Mesothelial cell of epicardium (in vitro differentiated cells): ENCODE data around the gene ZBTB3. TPM values are rescaled to one million over a fixed set of nuclear protein-coding genes. Genes with fewer than 3 reads are reported as not detected.

Experiments used
- DNase-seq, 2 experiments: peaks; one replicate each; pipeline ENCODE4 v3.0.0; 2021; ENCODE audit warnings: low spot score in 2 of 2; ENCODE audit not compliant: unreplicated experiment in 2 of 2
- H3K27ac Mint-ChIP-seq: 2 replicates; pipeline ENCODE4 v1.8.0; 2021; ENCODE audit warnings: mixed read lengths
- H3K27me3 Mint-ChIP-seq: 2 replicates; pipeline ENCODE4 v1.8.0; 2021; ENCODE audit warnings: low read depth, mixed read lengths
- H3K36me3 Mint-ChIP-seq: 2 replicates; pipeline ENCODE4 v1.8.0; 2021; ENCODE audit warnings: mixed read lengths
- H3K4me1 Mint-ChIP-seq: 2 replicates; pipeline ENCODE4 v1.8.0; 2021; ENCODE audit warnings: mixed read lengths
- H3K4me3 Mint-ChIP-seq: 2 replicates; pipeline ENCODE4 v1.8.0; 2021; ENCODE audit warnings: mild to moderate bottlenecking, moderate library complexity, mixed read lengths
- H3K9me3 Mint-ChIP-seq: 2 replicates; pipeline ENCODE4 v1.8.0; 2021; ENCODE audit warnings: mixed read lengths
- CTCF ChIP-seq: fragments of 200-600 bp; sonication (generic); IDR thresholded peaks from one replicate; pipeline ENCODE4 v1.5.0; 2021; ENCODE audit warnings: antibody characterized with exemption; ENCODE audit not compliant: unreplicated experiment
- total RNA-seq: library from RNA; stranded (reverse); gene quantifications from 3 replicates; pipeline ENCODE4 v1.2.1, GENCODE V29; 2021

The ZBTB3 gene
- total RNA-seq, 1 donor from 2014 or later: 13.2 TPM

DNA sequence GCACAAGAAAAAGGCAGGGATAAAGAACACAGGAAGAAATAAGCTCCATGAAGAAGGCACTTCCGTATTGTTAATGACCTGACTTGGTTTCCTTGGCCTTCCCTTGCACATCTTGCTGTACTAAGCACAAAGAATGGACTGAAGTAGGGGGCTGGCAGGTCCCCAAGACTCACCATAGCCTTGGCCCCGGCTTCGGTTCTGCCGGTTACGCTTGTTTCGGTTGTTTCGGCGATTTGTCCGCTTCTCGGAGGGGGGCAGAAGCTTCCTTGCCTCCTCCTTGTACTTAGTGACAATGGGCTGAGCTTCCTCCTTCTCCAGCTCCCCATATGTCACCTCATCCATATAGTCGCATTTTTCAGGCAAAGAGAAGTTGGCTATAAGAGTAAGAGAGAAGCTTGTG is 37.1 kb downstream of the ZBTB3 start:
- no peak for DNase-seq
- no peak for TF ChIP-seq CTCF
- Mint-ChIP-seq H3K4me3 (no peak overlapping the region), H3K27me3 (no peaks in the 10 kb centered on the region), H3K9me3 (no peaks in the 10 kb centered on the region), H3K4me1 (peaks cover under 1% of the 10 kb centered on the region), H3K36me3 (peaks cover 51% of the 10 kb centered on the region), H3K27ac (no peak overlapping the region)

DNA sequence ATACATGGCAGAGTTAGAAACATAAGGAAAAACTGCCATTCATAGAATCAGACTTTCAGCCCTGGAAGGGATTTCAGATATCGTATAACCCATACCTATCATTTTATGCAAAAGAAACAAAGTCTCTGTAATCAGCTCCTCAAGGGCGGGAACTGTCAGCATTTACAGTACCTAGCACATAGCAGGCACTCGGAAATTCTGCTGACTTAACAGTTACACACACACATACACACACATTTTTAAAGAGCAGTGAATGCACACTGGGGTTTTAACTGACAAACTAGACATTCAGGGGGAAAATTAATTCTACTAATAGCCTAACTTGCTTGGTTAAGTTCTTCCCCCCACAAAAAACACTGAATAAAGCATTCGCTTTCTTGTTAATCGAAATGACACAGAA is 37.8 kb downstream of the ZBTB3 start:
- DNase-seq: no peak
- Mint-ChIP-seq H3K4me1 (no peaks in the 10 kb centered on the region), H3K36me3 (peaks cover 45% of the 10 kb centered on the region), H3K27me3 (no peaks in the 10 kb centered on the region), H3K27ac (no peak overlapping the region), H3K9me3 (no peaks in the 10 kb centered on the region), H3K4me3 (no peak overlapping the region)
- no peak for TF ChIP-seq CTCF

GRCh38 chr11:62715150-62716130 is 38.5 kb downstream of the ZBTB3 start:
- Mint-ChIP-seq H3K27me3 (no peaks in the 10 kb centered on the region), H3K4me1 (no peaks in the 10 kb centered on the region), H3K27ac (no peak overlapping the region), H3K4me3 (no peak overlapping the region), H3K9me3 (no peaks in the 10 kb centered on the region), H3K36me3 (peaks cover 45% of the 10 kb centered on the region)
- no peak for TF ChIP-seq CTCF
- DNase-seq: no peak

DNA sequence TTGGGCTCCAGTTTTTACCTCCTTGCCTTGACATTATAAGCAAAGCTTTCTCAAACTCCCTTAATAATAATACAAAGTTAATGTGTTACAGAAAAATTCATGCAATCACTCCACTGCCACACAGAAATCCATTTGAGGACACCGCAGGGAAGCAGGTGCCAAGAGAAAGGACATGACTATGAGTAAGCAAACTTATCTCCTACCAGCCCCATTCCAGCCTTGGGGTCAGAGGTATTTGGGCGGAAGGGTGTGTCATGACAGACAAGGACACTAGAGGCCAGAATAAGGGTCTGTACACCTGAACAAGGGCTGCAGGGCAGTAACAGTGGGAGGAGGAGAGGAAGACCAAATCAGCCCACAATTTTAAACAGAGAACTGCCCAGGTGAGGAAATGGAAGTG is 40.6 kb downstream of the ZBTB3 start:
- H3K4me3 Mint-ChIP-seq: no peak overlapping the region
- H3K9me3 Mint-ChIP-seq: no peaks in the 10 kb centered on the region
- DNase-seq: no peak
- peaks cover 16% of the 10 kb centered on the region for H3K4me1 Mint-ChIP-seq
- peak overlapping the region; percentile 40 for H3K27ac Mint-ChIP-seq
- TF ChIP-seq CTCF: no peak
- peaks cover 38% of the 10 kb centered on the region for H3K36me3 Mint-ChIP-seq
- no peaks in the 10 kb centered on the region for H3K27me3 Mint-ChIP-seq

- H3K27me3 Mint-ChIP-seq: no peaks in the 10 kb centered on the region
- no peaks in the 10 kb centered on the region for H3K9me3 Mint-ChIP-seq
- DNase-seq: no peak
- H3K27ac Mint-ChIP-seq: peak overlapping the region; percentile 40
- peaks cover 33% of the 10 kb centered on the region for H3K36me3 Mint-ChIP-seq
- no peak overlapping the region for H3K4me3 Mint-ChIP-seq
- TF ChIP-seq CTCF: no peak
- H3K4me1 Mint-ChIP-seq: peaks cover 21% of the 10 kb centered on the region
Measured at GRCh38 chr11:62712861-62713260, 41.1 kb downstream of the ZBTB3 start.
